ENCODE data around the gene CRY2.

CRY2 gene

DNA sequence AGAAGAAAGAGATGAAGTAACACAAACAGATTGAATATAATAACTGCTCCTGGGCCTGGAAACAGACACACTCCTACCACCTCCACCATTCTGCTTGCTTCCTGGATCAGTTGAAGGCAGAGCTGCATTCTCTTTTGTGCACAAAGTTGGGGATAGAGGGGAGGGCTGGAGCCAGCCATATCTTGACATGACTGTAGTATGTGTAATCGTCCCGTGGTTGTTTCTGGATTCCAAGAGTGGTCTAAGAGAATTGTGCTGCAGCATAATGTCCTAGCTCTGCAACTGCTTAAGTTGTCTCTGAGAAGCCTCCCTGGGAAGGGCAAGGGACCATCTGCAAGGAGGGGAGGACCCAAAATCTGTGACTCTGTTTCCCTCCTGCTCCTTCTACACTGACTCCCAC lies 3.2 kb downstream of the CRY2 start:
- no peak for DNase-seq

DNA sequence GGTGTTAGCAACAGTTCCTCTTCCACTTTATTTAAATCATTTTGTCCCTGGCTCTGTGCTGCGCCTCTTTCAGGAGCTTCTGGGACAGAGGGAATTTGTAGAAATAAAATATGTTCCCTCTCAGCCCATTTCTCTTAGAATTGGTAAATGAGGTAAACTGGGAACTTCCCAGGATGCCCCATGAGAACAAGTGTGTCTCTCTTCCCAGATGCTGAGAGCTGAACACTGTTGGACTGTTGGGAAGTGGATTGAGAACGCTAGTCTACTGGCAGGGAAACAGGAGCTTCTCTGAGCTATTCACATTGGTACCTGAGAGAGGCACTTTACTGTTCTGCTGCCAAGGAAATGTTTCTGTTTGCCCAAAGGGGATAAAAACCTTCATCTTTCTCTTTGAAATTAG lies 4.0 kb downstream of the CRY2 start:
- no peak for DNase-seq

DNA sequence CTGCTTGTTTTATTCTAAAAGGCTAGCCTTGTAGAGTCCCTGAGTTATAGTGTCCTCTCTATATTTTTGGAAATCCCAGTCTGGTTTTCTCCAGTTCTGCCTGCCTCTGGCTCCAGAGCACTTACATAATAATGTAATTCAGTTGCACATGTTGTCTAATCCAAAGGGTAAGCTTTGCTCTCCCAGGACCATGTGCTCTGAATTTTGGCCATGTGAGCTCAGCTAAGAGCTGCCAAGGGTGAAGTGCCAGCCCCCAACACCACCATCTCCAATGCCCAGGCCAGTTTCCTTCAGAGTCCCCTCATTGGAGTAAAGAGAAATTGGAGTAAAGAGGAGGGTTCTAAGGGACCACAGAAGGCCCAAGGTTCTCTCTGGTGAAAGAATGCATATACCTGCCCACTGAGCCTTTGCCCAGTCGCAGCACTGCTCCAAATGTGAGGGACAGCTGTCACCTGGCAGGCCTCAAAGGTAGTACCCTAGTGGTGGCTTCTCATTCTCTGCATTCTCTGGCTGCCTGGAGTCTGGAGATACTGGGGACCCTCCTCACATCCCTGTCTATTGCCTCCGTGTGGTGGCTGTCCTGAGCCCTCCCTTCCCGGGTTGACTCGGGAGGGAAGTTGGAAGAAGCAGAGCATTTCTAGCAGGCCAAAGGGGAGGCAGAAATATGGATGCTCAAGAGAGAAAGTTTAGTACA lies 4.9 kb downstream of the CRY2 start:
- DNase-seq: no peak

DNA sequence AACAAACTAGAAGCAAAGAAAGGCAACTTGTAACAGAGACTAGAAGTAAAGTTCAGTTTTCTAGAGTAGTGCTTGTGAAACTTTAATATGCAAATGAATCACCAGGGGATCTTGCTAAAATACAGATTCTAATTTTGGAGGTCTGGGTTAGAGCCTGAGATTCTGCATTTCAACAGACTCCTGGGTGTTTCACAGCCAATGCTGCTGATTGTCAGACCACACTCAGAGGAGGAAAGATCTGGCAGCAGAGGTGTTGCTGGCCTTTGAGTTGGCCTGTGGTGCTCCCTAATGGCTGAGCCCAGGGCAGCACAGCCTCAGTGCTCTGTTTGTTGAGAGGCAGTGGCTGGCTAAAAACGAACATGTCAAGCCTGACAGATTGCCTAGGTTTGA lies 5.4 kb downstream of the CRY2 start:
- no peak for DNase-seq

DNA sequence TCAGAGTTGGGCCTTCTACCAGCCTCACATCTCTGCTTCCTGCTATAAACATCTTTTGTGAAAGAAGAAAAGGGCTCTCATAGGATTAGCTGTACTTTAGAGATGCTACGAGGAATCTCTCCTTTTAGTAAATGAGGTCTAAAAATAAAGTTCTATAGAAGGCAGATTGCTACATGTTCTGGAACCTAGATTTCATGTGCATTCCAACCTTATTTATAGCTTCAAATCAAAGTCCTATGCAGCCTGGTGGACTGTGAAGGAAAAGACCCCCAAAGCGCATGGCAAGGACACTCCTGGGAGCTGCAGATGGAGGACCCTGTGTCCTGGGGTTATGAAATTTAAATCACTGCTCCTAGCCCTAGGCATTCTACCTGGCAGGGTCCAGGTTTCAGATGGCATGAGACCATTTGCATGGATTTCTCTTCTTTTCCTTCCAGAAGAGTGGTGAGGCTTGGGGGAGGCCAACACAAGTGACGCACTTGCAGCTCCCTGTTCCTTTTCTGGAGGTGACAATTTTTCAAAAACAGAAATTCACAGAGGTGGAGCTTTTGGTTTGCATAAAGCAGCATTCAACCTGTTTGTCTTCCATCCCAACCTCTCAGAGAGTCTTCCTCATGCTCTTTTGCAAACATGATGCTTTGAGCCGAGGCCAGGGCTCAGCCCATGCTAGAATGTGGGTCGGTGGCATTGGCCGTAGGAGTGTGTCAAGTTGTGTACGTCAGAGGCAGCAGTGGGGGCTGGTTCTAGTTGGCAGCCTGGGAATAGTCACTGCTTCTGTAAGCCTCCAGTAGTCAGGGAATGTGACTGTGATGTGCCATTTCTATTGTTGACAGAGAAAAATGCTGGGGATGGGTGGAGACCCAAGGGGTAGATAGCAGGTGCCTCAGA lies 6.3 kb downstream of the CRY2 start:
- no peak for DNase-seq

DNA sequence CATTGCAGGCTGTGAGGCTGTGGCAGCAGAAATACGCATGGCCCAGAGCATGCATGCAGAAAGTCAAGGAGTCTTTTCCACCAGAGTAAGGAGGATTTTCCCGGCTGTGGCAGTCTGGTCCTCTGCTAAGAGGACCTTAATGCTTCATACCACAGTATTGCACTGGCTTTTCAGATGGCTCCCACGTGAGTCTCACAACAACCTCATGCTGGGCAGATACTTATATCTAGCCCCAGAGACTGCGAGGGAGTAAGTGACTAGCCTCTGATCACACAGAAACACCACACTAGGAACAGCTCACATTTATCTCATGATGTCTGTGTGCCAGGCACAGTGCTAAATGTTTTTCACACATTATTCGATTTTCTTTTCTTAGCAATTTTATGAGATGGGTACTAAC lies 8.0 kb downstream of the CRY2 start:
- no peak for DNase-seq

DNA sequence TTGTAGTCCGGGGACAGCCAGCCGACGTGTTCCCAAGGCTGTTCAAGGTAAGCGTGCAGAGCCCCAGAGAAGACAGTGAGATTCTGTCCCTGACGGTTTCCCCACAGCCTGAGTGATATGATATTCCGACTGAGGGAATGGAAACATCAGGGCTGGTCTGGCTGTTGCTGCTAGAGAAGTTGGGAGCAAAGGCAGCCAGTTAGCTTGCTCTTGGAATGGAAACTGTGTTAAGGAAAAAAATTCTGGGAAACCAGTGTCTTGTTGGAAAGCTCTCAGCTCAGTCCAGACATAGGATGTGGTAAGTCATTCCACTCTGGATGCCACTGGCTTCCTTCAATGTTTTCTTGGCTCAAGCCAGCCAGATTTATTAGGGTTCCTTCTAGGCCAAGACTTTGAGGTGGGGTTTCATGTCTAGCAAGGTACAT lies 8.8 kb downstream of the CRY2 start:
- peak; percentile 82 for DNase-seq

DNA sequence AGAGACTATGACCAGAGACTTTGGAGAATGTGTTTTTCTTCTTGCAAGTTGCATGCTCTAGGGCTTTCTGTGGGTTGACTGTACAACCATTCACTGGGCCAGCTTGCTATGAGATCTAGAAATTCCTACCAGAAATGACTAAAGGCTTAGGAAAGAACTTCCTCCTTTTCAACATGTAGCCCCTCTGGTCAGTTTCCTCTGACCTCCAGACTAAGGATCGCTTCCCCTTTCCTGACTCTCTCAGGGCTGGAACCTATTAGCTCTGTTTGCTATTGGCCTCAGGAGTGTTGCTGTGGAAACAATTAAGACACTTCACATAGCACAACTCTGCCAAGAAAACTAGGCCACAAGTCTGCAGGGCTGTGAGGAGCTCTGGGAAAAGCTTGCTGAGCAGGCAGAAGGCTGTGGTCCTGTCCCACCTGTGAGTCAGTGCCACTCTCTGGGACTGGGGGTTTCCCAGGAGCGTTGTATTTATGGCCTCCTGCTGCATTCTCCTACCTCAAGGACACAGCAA lies 10.7 kb downstream of the CRY2 start:
- DNase-seq: peak; percentile 81

DNA sequence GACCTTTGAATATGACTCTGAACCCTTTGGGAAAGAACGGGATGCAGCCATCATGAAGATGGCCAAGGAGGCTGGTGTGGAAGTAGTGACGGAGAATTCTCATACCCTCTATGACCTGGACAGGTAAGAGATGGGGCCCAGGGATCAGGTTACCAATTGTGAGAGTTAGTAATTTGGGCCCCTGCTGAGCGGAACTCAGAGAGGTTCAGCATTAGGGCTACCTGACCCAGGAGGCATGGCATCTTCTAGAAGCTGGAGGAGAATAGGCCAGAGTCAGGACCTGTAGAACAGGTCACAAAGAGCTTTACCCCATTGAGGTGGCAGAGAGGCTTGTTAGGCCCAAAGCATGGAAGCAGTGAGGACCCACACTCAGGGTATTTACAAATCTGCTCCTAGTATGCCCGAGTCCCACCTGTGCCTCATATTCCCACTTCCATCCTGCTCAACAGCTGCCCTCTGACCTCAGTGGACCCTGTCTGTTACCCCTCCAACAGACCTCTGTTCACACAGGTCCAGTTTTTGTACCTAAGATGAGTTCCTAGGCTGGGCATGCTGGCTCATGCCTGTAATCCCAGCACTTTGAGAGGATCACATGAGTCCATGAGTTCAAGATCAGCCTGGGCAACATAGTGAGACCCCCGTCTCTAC lies 11.6 kb downstream of the CRY2 start:
- no peak for DNase-seq

DNA sequence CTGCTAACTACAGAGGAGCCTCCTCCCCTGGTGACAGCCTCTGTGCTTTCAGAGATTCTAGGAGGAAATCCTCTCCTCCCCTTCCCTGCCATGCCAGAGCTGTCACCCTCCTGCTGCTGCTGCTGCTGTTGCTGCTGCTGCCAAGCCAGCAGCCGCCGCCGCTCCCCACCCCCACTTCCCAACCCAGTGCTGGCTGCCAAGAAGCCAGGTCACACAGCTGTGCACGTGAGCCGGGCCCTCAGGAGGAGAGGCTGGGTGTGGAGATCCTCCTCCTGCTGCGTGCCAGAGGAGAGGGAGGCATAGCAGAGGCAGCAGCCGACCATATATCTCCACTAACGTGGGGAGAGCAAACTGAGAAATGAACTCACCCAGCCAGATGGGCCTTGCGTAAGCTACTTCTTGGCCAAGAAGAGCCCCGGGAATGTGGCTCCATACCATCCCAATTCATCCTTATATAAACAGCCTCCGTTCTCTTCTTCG lies 12.4 kb downstream of the CRY2 start:
- peak; percentile 94 for DNase-seq

DNA sequence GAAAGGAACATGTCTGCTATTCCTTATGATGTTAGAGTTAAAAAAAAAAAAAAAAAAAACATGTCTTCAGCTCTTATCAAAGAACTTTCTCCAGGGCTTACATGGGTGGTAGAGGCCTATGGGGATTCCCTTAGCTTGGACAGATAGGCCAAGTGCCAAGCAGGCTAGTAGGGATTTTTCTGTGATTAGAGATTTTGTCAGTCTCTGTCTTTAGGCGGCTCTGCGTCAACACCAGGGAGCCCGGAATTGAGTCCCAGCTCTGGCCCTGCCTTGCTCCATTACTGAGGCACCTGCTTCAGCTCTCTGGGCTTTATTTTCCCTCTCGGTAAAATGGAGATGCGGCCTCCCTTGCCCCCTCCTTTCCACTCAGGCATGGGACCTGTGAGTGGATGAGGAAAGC lies 13.1 kb downstream of the CRY2 start:
- DNase-seq: no peak

DNA sequence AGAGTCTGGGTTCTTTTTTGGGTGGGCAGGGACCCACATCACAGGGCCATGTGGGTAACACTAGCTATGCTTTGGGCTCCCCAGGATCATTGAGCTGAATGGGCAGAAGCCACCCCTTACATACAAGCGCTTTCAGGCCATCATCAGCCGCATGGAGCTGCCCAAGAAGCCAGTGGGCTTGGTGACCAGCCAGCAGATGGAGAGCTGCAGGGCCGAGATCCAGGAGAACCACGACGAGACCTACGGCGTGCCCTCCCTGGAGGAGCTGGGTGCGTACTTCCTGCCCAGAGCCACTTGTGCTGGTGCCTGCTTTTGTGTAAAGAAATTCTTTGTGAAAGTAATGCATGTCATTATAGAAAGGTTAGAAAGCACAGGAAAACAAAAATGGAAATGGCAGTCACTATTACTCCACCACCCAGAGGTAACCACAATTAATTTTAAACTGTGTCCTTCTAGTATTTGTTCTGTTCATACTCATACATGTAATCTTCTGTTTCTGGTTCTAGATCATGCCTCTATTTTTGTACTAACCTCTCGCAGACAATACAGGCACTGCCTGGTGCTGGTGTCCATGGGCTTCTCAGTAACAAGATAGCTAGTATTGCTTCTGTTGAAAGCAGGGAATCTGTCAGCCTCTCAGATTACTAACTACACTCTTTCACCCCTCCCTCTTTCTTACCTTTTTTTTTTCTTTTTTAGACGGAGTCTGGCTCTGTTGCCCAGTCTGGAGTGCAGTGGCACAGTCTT lies 13.7 kb downstream of the CRY2 start:
- no peak for DNase-seq

DNA sequence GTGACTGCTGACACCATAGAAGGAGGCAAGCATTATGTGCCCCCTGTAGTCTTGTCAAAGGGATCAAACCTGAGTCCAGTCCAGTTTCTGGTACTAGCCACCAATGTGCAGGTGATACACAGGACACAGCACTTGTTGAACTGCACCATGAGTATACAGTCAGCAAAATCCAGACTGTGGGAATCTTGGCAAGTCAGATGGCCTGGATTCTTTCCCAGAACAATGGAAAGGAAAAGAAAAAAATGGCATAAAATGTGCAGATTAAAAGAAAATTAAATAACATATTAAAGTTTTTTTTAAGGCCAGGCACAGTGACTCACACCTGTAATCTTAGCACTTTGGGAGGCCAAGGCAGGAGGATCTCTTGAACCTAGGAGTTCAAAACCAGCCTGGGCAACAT lies 16.8 kb downstream of the CRY2 start:
- DNase-seq: no peak

DNA sequence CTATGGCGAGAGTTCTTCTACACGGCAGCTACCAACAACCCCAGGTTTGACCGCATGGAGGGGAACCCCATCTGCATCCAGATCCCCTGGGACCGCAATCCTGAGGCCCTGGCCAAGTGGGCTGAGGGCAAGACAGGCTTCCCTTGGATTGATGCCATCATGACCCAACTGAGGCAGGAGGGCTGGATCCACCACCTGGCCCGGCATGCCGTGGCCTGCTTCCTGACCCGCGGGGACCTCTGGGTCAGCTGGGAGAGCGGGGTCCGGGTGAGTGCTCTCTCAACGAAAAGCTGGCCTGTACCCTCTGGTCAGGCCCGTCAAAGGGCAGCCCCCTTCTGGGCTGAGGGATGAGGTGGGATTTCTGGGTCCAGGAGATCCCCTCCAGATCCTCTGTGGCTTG lies 22.3 kb downstream of the CRY2 start:
- DNase-seq: no peak

DNA sequence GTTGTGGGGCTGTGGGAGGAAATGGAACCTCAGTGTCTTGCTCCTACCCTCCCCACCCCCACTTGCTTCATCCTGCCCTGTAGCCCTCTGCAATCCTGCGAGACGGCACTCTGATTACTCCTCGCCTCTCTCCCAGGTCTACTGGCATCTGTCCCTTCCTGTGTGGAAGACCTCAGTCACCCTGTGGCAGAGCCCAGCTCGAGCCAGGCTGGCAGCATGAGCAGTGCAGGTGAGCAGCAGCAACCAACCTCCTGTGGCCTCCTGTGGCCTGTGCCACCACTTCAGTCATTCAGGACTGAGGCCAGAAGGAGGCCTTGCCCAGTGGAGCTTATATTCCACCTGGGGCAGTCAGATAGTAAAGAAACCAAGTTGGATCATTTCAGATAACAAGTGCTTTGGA lies 23.4 kb downstream of the CRY2 start:
- DNase-seq: no peak

DNA sequence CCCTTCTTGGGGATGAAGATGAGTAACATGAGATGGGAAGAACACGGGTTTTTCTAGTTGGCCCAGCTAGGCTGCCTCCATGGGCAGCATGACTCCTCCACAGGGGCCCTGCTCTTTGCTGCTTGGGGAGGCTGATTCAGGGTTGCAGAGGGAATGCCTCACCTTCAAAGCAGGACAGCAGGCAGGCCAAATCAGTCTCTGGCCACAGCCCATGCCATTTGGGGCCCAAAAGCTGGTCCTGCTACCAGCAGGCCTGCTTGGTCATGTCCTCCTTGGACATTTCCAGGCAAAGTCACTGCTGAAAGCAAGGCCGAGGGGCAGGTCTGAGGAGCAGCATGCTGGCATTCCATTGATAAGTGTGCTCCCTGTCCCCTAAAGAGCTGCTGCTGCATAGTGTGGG lies 24.4 kb downstream of the CRY2 start:
- no peak for DNase-seq

DNA sequence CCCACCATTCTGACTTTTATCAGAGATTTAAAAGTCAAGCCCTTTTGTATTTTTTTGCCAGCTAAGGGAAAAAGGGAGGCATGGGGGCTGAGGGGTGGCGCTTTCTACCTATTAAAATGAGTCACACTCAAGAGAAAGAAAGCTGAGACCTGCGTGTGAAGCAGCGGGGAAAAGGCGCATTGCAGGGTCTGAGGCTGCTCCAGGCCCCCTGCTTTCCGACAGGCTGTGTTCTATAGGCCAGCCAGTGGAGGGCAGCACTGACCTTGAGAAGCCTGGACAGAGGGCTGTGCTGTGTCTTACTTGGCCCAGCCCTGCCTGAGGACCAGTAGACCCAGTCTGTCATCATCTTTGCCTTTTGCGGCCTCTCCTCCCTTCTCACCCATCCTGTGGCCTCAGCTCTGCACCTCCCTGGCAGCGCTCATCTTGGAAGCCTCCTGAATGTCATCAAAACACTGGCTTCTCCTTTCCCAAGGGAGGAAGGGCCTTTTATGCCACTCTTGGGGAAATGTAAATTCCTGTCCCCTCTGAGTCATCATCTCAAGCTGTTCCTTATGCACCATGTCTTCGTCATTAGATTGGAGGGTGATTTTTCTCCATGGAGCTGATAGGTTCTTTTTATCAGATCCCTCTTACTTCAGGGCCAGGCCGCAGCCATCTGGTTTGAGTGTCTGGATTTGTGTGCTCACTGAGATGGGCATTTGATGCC lies 25.5 kb downstream of the CRY2 start:
- no peak for DNase-seq

DNA sequence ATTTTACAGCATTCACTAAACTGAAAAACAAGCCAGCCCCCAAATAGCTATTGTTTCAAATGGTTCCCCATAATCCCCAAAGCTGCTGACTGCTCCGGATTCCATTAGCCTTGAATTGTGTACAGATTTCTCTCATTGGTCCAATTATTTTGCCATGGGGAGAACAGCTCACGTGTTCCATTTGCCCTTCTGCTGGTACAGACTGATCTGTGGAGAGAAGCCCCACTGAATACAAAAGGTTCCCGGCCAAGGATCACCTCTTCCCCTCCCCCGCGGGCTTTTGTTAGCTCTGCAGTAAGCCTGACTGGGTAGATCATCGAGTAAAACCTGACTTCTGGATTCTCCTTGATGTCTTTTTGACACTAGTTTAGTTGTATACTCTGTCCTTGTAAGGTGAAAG lies 29.1 kb downstream of the CRY2 start:
- DNase-seq: no peak

DNA sequence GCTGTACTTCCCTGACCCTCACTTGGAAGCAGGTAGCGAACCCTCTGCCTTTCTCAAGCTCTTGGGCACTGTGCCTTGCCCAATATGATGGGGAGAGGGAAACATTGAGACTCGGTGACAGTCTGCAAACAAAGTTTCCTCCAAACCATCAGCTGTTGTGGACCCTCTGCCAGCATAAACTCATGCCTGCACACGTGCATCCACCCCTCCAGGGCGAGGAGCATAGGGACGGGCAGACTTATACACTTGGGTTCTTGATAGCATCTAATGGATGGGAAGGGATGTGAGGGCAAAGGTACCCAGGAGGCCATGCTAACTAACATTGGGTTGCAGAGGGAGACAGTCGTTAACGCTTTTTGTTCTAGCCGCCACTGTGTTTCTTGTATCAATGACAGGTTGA lies 29.9 kb downstream of the CRY2 start:
- no peak for DNase-seq

DNA sequence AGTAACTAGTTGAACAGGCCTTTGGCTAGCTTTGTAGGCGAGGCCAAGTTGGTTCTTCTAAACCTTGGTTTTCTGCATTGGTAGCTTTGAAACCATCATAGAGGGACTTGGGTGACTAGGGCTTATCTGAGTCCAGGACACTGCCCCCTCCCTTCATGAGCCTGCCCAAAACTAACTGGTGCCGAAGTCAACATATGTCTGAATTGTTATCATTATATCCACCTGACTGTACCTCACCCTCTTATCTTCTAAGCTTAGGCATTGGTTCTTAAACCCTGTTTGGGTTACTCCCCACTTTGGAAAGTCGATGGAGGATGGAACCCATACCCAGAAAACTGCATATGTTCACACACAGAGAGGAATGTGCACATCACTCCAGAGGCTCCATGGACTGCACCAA lies 30.6 kb downstream of the CRY2 start:
- DNase-seq: no peak

DNA sequence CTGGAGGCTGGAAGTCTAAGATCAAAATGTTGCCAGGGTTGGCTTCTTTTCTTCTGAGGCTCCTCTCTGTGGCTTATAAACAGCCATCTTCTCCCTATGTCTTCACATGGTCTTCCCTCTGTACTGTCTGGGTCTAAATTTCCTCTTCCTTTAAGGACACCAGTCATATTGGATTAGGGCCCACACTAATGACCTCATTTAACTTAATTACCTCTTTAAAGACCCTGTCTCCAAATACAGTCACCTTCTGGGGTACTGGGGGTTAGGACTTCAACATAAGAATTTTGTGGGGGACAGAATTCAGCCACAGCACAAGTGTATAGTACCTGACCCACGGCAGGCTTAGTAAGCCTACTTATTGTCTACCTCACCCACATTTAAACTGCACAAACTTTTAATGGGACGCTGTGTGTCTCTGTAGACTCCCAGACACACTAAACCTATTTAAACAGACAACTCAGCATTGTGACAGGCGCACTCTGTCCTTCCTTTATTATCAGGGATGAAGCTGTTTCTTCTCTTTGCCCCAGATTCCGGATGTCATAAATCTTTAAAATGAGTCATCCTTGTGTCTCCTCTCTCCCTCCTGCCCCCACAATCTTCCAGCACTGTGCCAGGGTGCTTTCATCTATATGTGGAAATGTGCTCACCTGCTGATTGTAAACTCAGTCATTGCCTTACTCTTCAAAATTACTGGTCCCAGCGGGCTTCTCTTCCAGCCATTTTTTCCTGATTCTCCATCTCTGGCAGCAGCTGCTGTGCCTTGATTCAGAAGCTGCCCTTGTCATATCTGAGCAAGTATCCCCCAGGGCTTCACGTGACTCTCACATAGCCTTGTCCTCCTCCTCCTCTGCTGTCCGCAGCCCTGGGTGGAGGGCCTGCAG lies 32.8 kb downstream of the CRY2 start:
- no peak for DNase-seq
